NCI-H2081 treated with DMSO at 0.1 percent for 48 hours (cell line): ENCODE measurements around the gene SNX19.
"Not testable (repeated sequence)": the region's sequence is repeated elsewhere in the genome, so short reads cannot be mapped to it uniquely, and the experiment has no call there.

Experiments used
- DNase-seq: peaks from one replicate; lab custom pipeline; 2025; lab: John Stamatoyannopoulos, UW

The SNX19 gene

GRCh38 chr11:130872102-130872501 is 44.2 kb downstream of the SNX19 start:
- no peak for DNase-seq

- no peak for DNase-seq
Measured at GRCh38 chr11:130871616-130872015, 44.7 kb downstream of the SNX19 start.

- no peak for DNase-seq
Measured at GRCh38 chr11:130868721-130869390, 47.4 kb downstream of the SNX19 start.

GRCh38 chr11:130868086-130868710 is 48.1 kb downstream of the SNX19 start:
- no peak for DNase-seq

GRCh38 chr11:130866831-130867230 is 49.4 kb downstream of the SNX19 start:
- no peak for DNase-seq

GRCh38 chr11:130865774-130866114 is 50.5 kb downstream of the SNX19 start:
- DNase-seq = no peak

- DNase-seq = no peak
Measured at GRCh38 chr11:130865091-130865773, 51.0 kb downstream of the SNX19 start.

- DNase-seq = peak; percentile 46
Measured at GRCh38 chr11:130861902-130862860, 54.1 kb downstream of the SNX19 start.

- DNase-seq = no peak
Measured at GRCh38 chr11:130861283-130861682, 55.0 kb downstream of the SNX19 start.

GRCh38 chr11:130859886-130860285 is 56.4 kb downstream of the SNX19 start:
- DNase-seq = no peak

- no peak for DNase-seq
Measured at GRCh38 chr11:130858215-130858614, 58.1 kb downstream of the SNX19 start.

- not testable (repeated sequence) for DNase-seq
Measured at GRCh38 chr11:130855707-130856106, 60.6 kb downstream of the SNX19 start.

- DNase-seq = no peak
Measured at GRCh38 chr11:130854483-130854882, 61.8 kb downstream of the SNX19 start.

- no peak for DNase-seq
Measured at GRCh38 chr11:130852589-130852988, 63.7 kb downstream of the SNX19 start.

GRCh38 chr11:130850185-130850944 is 65.9 kb downstream of the SNX19 start:
- DNase-seq = no peak

GRCh38 chr11:130849215-130849568 is 67.1 kb downstream of the SNX19 start:
- no peak for DNase-seq

- DNase-seq = no peak
Measured at GRCh38 chr11:130848361-130849214, 67.7 kb downstream of the SNX19 start.

- DNase-seq = no peak
Measured at GRCh38 chr11:130847517-130847916, 68.8 kb downstream of the SNX19 start.

- no peak for DNase-seq
Measured at GRCh38 chr11:130846606-130847005, 69.7 kb downstream of the SNX19 start.

- DNase-seq = no peak
Measured at GRCh38 chr11:130842001-130842400, 74.3 kb downstream of the SNX19 start.

GRCh38 chr11:130840679-130841078 is 75.6 kb downstream of the SNX19 start:
- DNase-seq = no peak
